GM10266 (cell line): ENCODE data around the gene SP1.

ENCODE experiments used
- DNase-seq: peaks from one replicate; pipeline ENCODE4 v3.0.0; 2012; ENCODE audit errors: extremely low spot score
- CTCF ChIP-seq: IDR thresholded peaks from 2 replicates; pipeline ENCODE4 v1.5.1; 2012; ENCODE audit warnings: mild to moderate bottlenecking, low read depth; ENCODE audit not compliant: control insufficient read depth, insufficient read depth; ENCODE audit errors: missing control alignments

SP1 gene

GRCh38 chr12:53456654-53457366 is 76.8 kb downstream of the SP1 start:
- DNase-seq, result no peak
- no peak for TF ChIP-seq CTCF

GRCh38 chr12:53459097-53459496 is 79.1 kb downstream of the SP1 start:
- TF ChIP-seq CTCF, result no peak

GRCh38 chr12:53461059-53461458 is 81.1 kb downstream of the SP1 start:
- no peak for DNase-seq
- TF ChIP-seq CTCF, result no peak

More at GRCh38 chr12:53459097-53459496, 79.1 kb downstream of the SP1 start:
- DNase-seq, result no peak

- no peak for DNase-seq
- TF ChIP-seq CTCF, result no peak
Observed at GRCh38 chr12:53461591-53461990, 81.6 kb downstream of the SP1 start.

GRCh38 chr12:53462935-53463334 is 83.0 kb downstream of the SP1 start:
- DNase-seq, result no peak
- TF ChIP-seq CTCF, result no peak

GRCh38 chr12:53463802-53464560 is 84.0 kb downstream of the SP1 start:
- TF ChIP-seq CTCF, result no peak
- no peak for DNase-seq

- TF ChIP-seq CTCF, result no peak
Observed at GRCh38 chr12:53464685-53465418, 84.9 kb downstream of the SP1 start.

More at GRCh38 chr12:53464685-53465418, 84.9 kb downstream of the SP1 start:
- no peak for DNase-seq
